HFF-Myc (cell line): ENCODE data around the gene LRRC7.
"Not testable (repeated sequence)": the region's sequence is repeated elsewhere in the genome, so short reads cannot be mapped to it uniquely, and the experiment has no call there.

Experiments
- DNase-seq: peaks from one replicate; pipeline ENCODE4 v3.0.0-alpha.2; 2011; ENCODE audit warnings: low read depth; ENCODE audit errors: extremely low read depth
- H3K4me3 ChIP-seq: replicated peaks from 2 replicates; pipeline ENCODE4 v1.5.1; 2011; ENCODE audit warnings: low read depth, mild to moderate bottlenecking, control low read depth, low read length
- TF ChIP-seq, protein P1 (sequence below): IDR thresholded peaks from 2 replicates; pipeline ENCODE4 v1.5.1; 2012; ENCODE audit warnings: mild to moderate bottlenecking, low read depth, low read length, control low read depth; ENCODE audit errors: missing control alignments

LRRC7 gene

GRCh38 chr1:69920426-69920825, 352.7 kb downstream of the LRRC7 start:
- H3K4me3 ChIP-seq, result no peak overlapping the region
- TF ChIP-seq, protein P1, sequence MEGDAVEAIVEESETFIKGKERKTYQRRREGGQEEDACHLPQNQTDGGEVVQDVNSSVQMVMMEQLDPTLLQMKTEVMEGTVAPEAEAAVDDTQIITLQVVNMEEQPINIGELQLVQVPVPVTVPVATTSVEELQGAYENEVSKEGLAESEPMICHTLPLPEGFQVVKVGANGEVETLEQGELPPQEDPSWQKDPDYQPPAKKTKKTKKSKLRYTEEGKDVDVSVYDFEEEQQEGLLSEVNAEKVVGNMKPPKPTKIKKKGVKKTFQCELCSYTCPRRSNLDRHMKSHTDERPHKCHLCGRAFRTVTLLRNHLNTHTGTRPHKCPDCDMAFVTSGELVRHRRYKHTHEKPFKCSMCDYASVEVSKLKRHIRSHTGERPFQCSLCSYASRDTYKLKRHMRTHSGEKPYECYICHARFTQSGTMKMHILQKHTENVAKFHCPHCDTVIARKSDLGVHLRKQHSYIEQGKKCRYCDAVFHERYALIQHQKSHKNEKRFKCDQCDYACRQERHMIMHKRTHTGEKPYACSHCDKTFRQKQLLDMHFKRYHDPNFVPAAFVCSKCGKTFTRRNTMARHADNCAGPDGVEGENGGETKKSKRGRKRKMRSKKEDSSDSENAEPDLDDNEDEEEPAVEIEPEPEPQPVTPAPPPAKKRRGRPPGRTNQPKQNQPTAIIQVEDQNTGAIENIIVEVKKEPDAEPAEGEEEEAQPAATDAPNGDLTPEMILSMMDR, result no peak
- DNase-seq, result no peak

DNA sequence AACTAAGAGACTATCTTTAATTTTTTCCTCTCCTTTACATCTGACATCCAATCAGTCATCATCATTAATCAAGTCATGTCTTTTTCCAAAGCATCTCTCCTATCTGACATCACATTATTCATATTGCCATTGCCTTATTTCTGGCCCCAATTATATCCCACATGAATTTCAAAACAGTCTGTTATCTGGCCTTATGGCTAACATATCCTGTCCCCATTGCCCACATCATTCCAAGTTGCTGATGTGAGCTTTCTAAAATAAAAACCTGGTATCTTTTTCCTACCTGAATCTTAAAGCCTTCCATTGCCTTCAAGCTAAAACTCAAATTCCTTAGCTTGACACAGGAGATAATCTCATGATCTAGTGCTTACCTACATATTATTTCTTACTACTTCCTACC, 353.8 kb downstream of the LRRC7 start:
- TF ChIP-seq, protein P1, result no peak
- H3K4me3 ChIP-seq, result no peak overlapping the region

DNA sequence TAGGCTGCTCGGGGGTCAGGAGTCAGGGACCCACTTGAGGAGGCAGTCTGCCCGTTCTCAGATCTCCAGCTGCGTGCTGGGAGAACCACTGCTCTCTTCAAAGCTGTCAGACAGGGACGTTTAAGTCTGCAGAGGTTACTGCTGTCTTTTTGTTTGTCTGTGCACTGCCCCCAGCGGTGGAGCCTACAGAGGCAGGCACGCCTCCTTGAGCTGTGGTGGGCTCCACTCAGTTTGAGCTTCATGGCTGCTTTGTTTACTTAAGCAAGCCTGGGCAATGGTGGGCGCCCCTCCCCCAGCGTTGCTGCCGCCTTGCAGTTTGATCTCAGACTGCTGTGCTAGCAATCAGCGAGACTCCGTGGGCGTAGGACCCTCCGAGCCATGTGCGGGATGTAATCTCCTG, 360.5 kb downstream of the LRRC7 start:
- DNase-seq, H3K4me3 ChIP-seq: not testable (repeated sequence)

More for the DNA sequence above, 353.8 kb downstream of the LRRC7 start:
- no peak for DNase-seq

DNA sequence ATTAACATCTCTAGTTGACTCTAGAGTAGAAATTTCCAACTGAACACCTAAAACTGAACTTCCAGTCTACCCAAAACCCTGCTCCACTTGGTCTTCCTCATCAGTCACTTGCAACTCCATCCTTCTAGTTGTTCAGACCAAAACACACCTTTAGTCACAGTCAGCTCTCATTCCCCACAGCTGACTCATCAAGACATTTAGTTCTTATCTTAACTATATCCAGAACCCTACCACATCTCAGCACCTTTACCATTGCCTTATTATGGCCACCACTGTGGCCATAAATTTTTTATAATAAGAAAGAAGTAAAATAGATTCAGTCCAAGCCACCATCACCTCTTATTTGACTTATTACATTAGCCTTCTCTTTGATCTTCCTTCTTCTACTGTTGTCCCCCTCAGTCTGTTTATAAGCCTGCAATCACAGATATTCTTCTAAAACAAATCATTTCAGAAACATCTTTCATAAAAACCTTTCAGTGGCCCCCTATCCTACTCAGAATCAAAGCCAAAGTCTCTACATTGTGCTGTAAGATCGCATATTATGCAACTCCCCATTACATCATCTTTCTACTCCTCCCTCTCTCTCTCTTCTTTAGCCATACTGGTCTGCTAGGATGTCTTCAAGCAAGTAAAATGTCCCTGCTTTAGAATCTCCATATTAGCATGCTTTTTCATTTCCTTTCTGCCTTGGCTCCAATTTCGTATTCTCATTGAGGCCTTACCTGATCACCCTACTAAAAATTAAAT, 361.8 kb downstream of the LRRC7 start:
- TF ChIP-seq, protein P1, result no peak
- no peak overlapping the region for H3K4me3 ChIP-seq
- no peak for DNase-seq

GRCh38 chr1:69930396-69930795, 362.7 kb downstream of the LRRC7 start:
- TF ChIP-seq, protein P1, result no peak
- no peak for DNase-seq

DNA sequence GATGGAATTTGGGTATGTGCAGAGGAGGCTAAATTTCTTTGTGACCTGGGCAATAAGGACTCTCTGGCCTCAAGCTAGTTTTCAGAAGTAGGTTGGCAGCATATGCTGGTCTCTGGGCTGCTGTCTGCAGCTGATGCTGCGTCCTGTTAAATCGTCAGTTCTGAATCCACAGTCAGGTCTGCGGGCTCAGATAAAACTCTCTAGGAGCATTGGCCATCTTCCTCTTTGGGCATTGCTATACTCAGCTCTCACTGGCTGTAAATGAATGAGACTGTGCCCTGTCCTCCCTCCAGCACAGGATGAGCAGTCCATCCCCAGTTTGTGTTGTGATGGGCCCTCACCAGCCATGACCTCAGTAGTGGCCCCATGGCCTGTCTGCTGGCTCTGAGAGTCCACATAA, 365.0 kb downstream of the LRRC7 start:
- H3K4me3 ChIP-seq, result no peak overlapping the region
- no peak for DNase-seq

More at GRCh38 chr1:69930396-69930795, 362.7 kb downstream of the LRRC7 start:
- H3K4me3 ChIP-seq, result no peak overlapping the region

DNA sequence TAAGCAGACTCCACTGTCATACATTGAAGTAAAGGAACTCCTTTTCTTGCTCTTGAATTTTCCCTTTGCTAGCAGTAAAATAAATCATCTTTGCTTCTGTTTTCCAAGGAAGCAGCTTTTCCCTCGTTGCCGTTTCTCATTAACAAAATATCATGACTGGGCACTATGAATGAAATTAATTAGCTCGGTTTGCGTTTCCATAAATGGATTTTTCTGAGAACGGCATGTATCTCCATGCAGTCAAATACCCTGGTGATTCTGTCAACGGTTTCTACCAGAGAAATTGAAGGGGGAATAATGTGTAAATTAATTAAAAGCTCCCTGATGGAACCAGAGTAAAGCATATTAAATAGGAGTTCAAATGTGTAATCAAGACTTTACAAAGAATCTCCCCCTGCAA, 372.5 kb downstream of the LRRC7 start:
- DNase-seq, result no peak
- H3K4me3 ChIP-seq, result no peak overlapping the region
- TF ChIP-seq, protein P1, result no peak

More for the DNA sequence above, 365.0 kb downstream of the LRRC7 start:
- TF ChIP-seq, protein P1, result no peak
